MM.1S (cell line): Measurements from ENCODE around the gene PPHLN1.
A peak's percentile ranks its signal among the peaks of the same experiment; 100 is the strongest.

Source experiments
- DNase-seq: peaks from one replicate; pipeline ENCODE4 v3.0.0-alpha.2; 2015
- H2AFZ ChIP-seq: fragments of 300-600 bp; sonication (generic); 2 replicates; pipeline ENCODE4 v1.6.0; 2016; ENCODE audit warnings: antibody characterized with exemption, low read length
- H3F3A ChIP-seq: fragments of 300-600 bp; sonication (generic); 2 replicates; pipeline ENCODE4 v1.6.1; 2016; ENCODE audit warnings: mild to moderate bottlenecking, antibody characterized with exemption, low read length, moderate library complexity, mixed read lengths; ENCODE audit not compliant: insufficient read depth
- H3K27ac ChIP-seq: fragments of 300-600 bp; sonication (generic); 2 replicates; pipeline ENCODE4 v1.5.1; 2016; ENCODE audit warnings: mild to moderate bottlenecking, low read length
- H3K27me3 ChIP-seq: fragments of 300-600 bp; sonication (generic); replicated peaks from 2 replicates; pipeline ENCODE4 v1.6.0; 2016; ENCODE audit warnings: low read length; ENCODE audit not compliant: insufficient read depth
- H3K36me3 ChIP-seq: fragments of 300-600 bp; sonication (generic); replicated peaks from 2 replicates; pipeline ENCODE4 v1.6.1; 2016; ENCODE audit warnings: mild to moderate bottlenecking, low read length, mixed read lengths; ENCODE audit not compliant: insufficient read depth
- H3K4me1 ChIP-seq: fragments of 300-600 bp; sonication (generic); 2 replicates; pipeline ENCODE4 v1.6.1; 2016; ENCODE audit warnings: low read length, mixed read lengths
- H3K4me2 ChIP-seq: fragments of 300-600 bp; sonication (generic); 2 replicates; pipeline ENCODE4 v1.6.0; 2016; ENCODE audit warnings: low read depth, low read length
- H3K4me3 ChIP-seq: fragments of 300-600 bp; sonication (generic); 2 replicates; pipeline ENCODE4 v1.5.1; 2016; ENCODE audit warnings: low read length, mixed read lengths
- H3K79me2 ChIP-seq: fragments of 300-600 bp; sonication (generic); 2 replicates; pipeline ENCODE4 v1.6.1; 2016; ENCODE audit warnings: mixed run types, low read length, mixed read lengths
- H3K9ac ChIP-seq: fragments of 300-600 bp; sonication (generic); 2 replicates; pipeline ENCODE4 v1.6.1; 2016; ENCODE audit warnings: low read length, mixed read lengths
- H3K9me2 ChIP-seq: fragments of 300-600 bp; sonication (generic); replicated peaks from 2 replicates; pipeline ENCODE4 v1.6.1; 2016; ENCODE audit warnings: mild to moderate bottlenecking, low read length, mixed read lengths; ENCODE audit not compliant: insufficient read depth
- H3K9me3 ChIP-seq: fragments of 300-600 bp; sonication (generic); replicated peaks from 2 replicates; pipeline ENCODE4 v1.6.1; 2016; ENCODE audit warnings: mild to moderate bottlenecking, low read length, mixed read lengths; ENCODE audit not compliant: insufficient read depth
- H4K20me1 ChIP-seq: fragments of 300-600 bp; sonication (generic); 2 replicates; pipeline ENCODE4 v1.6.1; 2016; ENCODE audit warnings: mild to moderate bottlenecking, low read length, moderate library complexity, mixed read lengths; ENCODE audit not compliant: insufficient read depth
- EZH2 ChIP-seq: fragments of 300-600 bp; sonication (generic); optimal IDR thresholded peaks from 2 replicates; pipeline ENCODE3; 2017; ENCODE audit warnings: low read depth, mild to moderate bottlenecking, antibody characterized with exemption, low read length, mixed read lengths
- EZH2phosphoT487 ChIP-seq: fragments of 300-600 bp; sonication (generic); IDR thresholded peaks from 2 replicates; pipeline ENCODE4 v1.6.1; 2018; ENCODE audit warnings: antibody characterized with exemption, low read length
- TF ChIP-seq, protein P1 (sequence below): fragments of 300-600 bp; sonication (generic); IDR thresholded peaks from 2 replicates; pipeline ENCODE4 v1.5.1; 2016; ENCODE audit warnings: antibody characterized with exemption, low read length, mixed read lengths

PPHLN1 gene

DNA sequence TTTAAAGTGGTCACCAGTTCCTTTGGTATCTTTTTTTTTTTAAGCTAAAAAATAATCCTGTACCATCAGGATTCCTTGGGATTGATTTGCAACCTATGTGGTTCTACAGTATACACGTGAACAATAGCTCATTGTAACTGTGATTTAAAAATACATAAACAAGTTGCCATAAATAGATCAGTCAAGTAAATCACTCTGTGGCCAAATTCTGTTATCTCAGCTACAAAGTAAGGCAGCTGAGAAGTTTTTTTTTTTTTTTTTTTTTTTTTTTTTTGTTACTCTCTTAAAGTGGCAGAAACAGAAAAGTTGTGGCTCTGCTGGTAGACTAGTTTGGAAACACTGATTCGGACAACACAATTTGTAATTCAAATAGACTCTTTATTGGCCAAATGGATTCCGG, 159.0 kb downstream of the PPHLN1 start:
- Histone ChIP-seq H3K79me2 (no peaks in the 10 kb centered on the region), H2AFZ (peak overlapping the region; percentile 31; the same call in 1 of the 2 replicates), H4K20me1 (no peaks in the 10 kb centered on the region), H3K9me2 (no peaks in the 10 kb centered on the region), H3K4me2 (peak overlapping the region; percentile 99), H3K9ac (no peak overlapping the region), H3K27me3 (no peaks in the 10 kb centered on the region), H3F3A (peaks cover 6% of the 10 kb centered on the region), H3K36me3 (no peaks in the 10 kb centered on the region), H3K27ac (no peak overlapping the region), H3K4me3 (peak overlapping the region; percentile 84; the same call in 1 of the 2 replicates), H3K9me3 (no peaks in the 10 kb centered on the region), H3K4me1 (peaks cover 9% of the 10 kb centered on the region; the same call in 1 of the 2 replicates)
- TF ChIP-seq EZH2phosphoT487 (no peak), EZH2 (no peak)
- TF ChIP-seq, protein P1, sequence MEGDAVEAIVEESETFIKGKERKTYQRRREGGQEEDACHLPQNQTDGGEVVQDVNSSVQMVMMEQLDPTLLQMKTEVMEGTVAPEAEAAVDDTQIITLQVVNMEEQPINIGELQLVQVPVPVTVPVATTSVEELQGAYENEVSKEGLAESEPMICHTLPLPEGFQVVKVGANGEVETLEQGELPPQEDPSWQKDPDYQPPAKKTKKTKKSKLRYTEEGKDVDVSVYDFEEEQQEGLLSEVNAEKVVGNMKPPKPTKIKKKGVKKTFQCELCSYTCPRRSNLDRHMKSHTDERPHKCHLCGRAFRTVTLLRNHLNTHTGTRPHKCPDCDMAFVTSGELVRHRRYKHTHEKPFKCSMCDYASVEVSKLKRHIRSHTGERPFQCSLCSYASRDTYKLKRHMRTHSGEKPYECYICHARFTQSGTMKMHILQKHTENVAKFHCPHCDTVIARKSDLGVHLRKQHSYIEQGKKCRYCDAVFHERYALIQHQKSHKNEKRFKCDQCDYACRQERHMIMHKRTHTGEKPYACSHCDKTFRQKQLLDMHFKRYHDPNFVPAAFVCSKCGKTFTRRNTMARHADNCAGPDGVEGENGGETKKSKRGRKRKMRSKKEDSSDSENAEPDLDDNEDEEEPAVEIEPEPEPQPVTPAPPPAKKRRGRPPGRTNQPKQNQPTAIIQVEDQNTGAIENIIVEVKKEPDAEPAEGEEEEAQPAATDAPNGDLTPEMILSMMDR, result no peak
- peak; percentile 35 for DNase-seq

DNA sequence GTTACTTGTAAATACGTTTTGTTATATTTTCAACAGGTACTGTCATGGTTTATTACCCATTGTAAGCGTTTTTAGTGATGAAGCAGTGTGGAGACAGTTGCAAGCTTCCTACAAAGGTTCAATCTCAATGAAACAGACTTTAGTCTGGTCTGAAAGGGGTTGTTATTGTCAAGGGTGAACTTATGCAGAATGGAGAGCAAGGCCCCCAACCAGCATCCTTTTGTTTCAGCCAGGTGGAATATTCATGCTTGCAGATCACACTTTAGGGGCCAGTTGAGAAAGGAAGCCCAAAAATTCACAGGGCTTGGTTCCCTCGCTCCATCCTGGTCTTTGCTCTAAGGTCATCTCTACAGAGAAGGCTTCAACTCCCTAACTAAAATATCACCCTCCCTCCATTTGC, 159.9 kb downstream of the PPHLN1 start:
- no peak overlapping the region for H3K4me2 ChIP-seq
- no peak for DNase-seq
- TF ChIP-seq EZH2phosphoT487 (no peak), EZH2 (no peak)
- TF ChIP-seq, protein P1, result no peak
- no peak overlapping the region for H3K4me3 ChIP-seq
- peaks cover 9% of the 10 kb centered on the region; the same call in 1 of the 2 replicates for H3K4me1 ChIP-seq
- no peak overlapping the region for H3K9ac ChIP-seq
- no peaks in the 10 kb centered on the region for H4K20me1 ChIP-seq
- H3K36me3 ChIP-seq, result no peaks in the 10 kb centered on the region
- H3F3A ChIP-seq, result peaks cover 6% of the 10 kb centered on the region
- H3K27me3 ChIP-seq, result no peaks in the 10 kb centered on the region
- H3K9me2 ChIP-seq, result no peaks in the 10 kb centered on the region
- no peak overlapping the region for H2AFZ ChIP-seq
- no peaks in the 10 kb centered on the region for H3K9me3 ChIP-seq
- H3K27ac ChIP-seq, result no peak overlapping the region
- H3K79me2 ChIP-seq, result no peaks in the 10 kb centered on the region

DNA sequence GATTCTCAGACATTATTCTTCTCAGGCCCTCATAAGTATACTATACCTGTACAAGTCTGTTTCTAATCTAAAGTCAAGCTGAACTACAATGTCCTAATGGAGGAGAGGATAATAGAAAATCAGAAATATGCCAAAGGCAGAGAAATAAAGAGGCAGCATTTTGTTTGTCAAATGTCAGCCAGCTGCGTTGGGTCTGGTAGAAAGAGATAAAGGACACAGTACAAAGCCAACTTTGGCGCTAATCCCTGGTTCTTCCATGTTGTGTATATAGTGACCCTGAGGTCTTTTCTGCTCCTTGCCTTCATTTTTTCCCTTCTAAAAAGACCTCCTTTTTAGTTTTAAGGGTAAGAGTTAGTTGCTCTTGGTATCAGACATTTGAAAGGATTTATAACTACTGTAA, 160.4 kb downstream of the PPHLN1 start:
- Histone ChIP-seq H3K79me2 (no peaks in the 10 kb centered on the region), H2AFZ (no peak overlapping the region)

More for the DNA sequence above, 160.4 kb downstream of the PPHLN1 start:
- Histone ChIP-seq H3K9ac (no peak overlapping the region), H3K27ac (no peak overlapping the region), H3K36me3 (no peaks in the 10 kb centered on the region), H3K4me2 (no peak overlapping the region), H3K27me3 (no peaks in the 10 kb centered on the region), H3K4me1 (peaks cover 9% of the 10 kb centered on the region; the same call in 1 of the 2 replicates), H3K4me3 (no peak overlapping the region), H4K20me1 (no peaks in the 10 kb centered on the region), H3F3A (peaks cover 6% of the 10 kb centered on the region), H3K9me2 (no peaks in the 10 kb centered on the region), H3K9me3 (no peaks in the 10 kb centered on the region)
- TF ChIP-seq EZH2phosphoT487 (no peak), EZH2 (no peak)
- TF ChIP-seq, protein P1, result no peak
- no peak for DNase-seq
